SK-N-SH treated with all-trans-retinoic acid at 6 μM for 48 hours (cell line): ENCODE measurements around the gene FOXG1.

Experiments
- ISL1 ChIP-seq: fragments of 250-450 bp; sonication (Bioruptor Pico); IDR thresholded peaks from 2 replicates; pipeline ENCODE4 v2.1.2; 2022; ENCODE audit warnings: mild to moderate bottlenecking, moderate library complexity
- OSR1 ChIP-seq: fragments of 250-450 bp; sonication (Bioruptor Pico); IDR thresholded peaks from 2 replicates; pipeline ENCODE4 v1.8.0; 2022; ENCODE audit warnings: moderate library complexity, mild to moderate bottlenecking, inconsistent platforms
- RARB ChIP-seq: fragments of 250-450 bp; sonication (Bioruptor Pico); IDR thresholded peaks from 2 replicates; pipeline ENCODE4 v1.8.0; 2021; ENCODE audit warnings: mild to moderate bottlenecking, moderate library complexity
- TOX ChIP-seq: fragments of 250-450 bp; sonication (Bioruptor Pico); IDR thresholded peaks from 2 replicates; pipeline ENCODE4 v1.8.0; 2021; ENCODE audit warnings: mild to moderate bottlenecking, moderate library complexity, borderline replicate concordance
- ZFP3 ChIP-seq: fragments of 250-450 bp; sonication (Bioruptor Pico); IDR thresholded peaks from 2 replicates; pipeline ENCODE4 v1.5.0; 2020; ENCODE audit warnings: mild to moderate bottlenecking, moderate library complexity
- ZNF70 ChIP-seq: fragments of 450-650 bp; formaldehyde crosslinking; IDR thresholded peaks from 2 replicates; pipeline ENCODE4 v1.5.0; 2020; ENCODE audit warnings: mild to moderate bottlenecking, moderate library complexity
- ZNF8 ChIP-seq: fragments of 450-650 bp; formaldehyde crosslinking; IDR thresholded peaks from 2 replicates; pipeline ENCODE4 v1.5.0; 2020; ENCODE audit warnings: mild to moderate bottlenecking, moderate library complexity
- TF ChIP-seq, protein P1 (sequence below): fragments of 250-450 bp; sonication (Bioruptor Pico); IDR thresholded peaks from 2 replicates; pipeline ENCODE4 v1.5.0; 2020; ENCODE audit warnings: mild to moderate bottlenecking, moderate library complexity
- TF ChIP-seq, protein P2 (sequence below): fragments of 250-450 bp; sonication (Bioruptor Pico); IDR thresholded peaks from 2 replicates; pipeline ENCODE4 v1.5.1; 2020; ENCODE audit warnings: low read depth, mild to moderate bottlenecking, moderate library complexity
- TF ChIP-seq, protein P3 (sequence below): fragments of 250-450 bp; sonication (Bioruptor Pico); IDR thresholded peaks from 2 replicates; pipeline ENCODE4 v1.8.0; 2020; ENCODE audit warnings: mild to moderate bottlenecking, moderate library complexity, borderline replicate concordance

DNA sequence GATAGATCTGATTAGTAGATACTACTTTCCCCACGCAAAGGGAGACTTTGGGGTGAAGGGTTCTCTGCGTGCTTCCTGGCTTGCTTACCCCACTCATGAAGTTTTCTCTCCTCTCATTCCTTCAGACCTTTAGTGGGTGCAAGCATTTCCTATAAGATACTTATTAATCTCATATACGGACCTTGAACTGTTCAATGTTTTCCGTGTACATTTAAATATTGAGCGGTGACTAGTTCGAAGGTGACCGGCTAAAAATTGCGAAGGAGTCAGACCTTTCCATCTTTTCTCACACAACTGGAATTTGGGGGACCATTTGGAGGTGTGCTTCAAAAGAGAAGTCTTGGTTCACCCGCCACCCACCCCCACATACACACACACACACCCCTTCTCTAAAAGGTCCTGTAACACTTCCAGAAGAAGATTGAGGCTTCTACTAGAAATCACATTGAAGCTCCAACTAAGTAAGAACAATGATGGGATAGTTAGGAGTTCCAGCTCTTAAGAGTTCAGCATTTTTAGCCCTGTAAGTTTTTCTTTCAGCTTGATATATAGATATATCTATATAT lies 6.1 kb upstream of the FOXG1 start:
- TF ChIP-seq, protein P1, sequence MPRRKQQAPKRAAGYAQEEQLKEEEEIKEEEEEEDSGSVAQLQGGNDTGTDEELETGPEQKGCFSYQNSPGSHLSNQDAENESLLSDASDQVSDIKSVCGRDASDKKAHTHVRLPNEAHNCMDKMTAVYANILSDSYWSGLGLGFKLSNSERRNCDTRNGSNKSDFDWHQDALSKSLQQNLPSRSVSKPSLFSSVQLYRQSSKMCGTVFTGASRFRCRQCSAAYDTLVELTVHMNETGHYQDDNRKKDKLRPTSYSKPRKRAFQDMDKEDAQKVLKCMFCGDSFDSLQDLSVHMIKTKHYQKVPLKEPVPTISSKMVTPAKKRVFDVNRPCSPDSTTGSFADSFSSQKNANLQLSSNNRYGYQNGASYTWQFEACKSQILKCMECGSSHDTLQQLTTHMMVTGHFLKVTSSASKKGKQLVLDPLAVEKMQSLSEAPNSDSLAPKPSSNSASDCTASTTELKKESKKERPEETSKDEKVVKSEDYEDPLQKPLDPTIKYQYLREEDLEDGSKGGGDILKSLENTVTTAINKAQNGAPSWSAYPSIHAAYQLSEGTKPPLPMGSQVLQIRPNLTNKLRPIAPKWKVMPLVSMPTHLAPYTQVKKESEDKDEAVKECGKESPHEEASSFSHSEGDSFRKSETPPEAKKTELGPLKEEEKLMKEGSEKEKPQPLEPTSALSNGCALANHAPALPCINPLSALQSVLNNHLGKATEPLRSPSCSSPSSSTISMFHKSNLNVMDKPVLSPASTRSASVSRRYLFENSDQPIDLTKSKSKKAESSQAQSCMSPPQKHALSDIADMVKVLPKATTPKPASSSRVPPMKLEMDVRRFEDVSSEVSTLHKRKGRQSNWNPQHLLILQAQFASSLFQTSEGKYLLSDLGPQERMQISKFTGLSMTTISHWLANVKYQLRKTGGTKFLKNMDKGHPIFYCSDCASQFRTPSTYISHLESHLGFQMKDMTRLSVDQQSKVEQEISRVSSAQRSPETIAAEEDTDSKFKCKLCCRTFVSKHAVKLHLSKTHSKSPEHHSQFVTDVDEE (CRISPR knock-in tag), result no peak
- TF ChIP-seq RARB (no peak), ZNF70 (CRISPR knock-in tag) (no peak), ISL1 (no peak), ZNF8 (CRISPR knock-in tag) (no peak), ZFP3 (CRISPR knock-in tag) (no peak), TOX (CRISPR knock-in tag) (no peak), OSR1 (no peak)
- TF ChIP-seq, protein P2, sequence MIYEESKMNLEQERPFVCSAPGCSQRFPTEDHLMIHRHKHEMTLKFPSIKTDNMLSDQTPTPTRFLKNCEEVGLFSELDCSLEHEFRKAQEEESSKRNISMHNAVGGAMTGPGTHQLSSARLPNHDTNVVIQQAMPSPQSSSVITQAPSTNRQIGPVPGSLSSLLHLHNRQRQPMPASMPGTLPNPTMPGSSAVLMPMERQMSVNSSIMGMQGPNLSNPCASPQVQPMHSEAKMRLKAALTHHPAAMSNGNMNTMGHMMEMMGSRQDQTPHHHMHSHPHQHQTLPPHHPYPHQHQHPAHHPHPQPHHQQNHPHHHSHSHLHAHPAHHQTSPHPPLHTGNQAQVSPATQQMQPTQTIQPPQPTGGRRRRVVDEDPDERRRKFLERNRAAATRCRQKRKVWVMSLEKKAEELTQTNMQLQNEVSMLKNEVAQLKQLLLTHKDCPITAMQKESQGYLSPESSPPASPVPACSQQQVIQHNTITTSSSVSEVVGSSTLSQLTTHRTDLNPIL (CRISPR knock-in tag), result no peak
- TF ChIP-seq, protein P3, sequence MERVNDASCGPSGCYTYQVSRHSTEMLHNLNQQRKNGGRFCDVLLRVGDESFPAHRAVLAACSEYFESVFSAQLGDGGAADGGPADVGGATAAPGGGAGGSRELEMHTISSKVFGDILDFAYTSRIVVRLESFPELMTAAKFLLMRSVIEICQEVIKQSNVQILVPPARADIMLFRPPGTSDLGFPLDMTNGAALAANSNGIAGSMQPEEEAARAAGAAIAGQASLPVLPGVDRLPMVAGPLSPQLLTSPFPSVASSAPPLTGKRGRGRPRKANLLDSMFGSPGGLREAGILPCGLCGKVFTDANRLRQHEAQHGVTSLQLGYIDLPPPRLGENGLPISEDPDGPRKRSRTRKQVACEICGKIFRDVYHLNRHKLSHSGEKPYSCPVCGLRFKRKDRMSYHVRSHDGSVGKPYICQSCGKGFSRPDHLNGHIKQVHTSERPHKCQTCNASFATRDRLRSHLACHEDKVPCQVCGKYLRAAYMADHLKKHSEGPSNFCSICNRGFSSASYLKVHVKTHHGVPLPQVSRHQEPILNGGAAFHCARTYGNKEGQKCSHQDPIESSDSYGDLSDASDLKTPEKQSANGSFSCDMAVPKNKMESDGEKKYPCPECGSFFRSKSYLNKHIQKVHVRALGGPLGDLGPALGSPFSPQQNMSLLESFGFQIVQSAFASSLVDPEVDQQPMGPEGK (CRISPR knock-in tag), result no peak
